Measurements from ENCODE around the gene GPR183.

GRCh38 chr13:99308471-99309087, 1.4 kb upstream of the GPR183 start:
- TF ChIP-seq CTCF (conservative IDR thresholded peaks at IDR 0.05 in 1 of 2, IDR thresholded peaks at IDR 0.05 in 1 of 2; ENCODE audit: extremely low read depth in 1 of 2, insufficient read depth in 1 of 2, low read depth in 1 of 2, low read length in 2 of 2): no peak
- TF ChIP-seq EZH2 (IDR thresholded peaks at IDR 0.05; ENCODE audit: borderline replicate concordance, low read length): no peak

Measured in mammary epithelial cell (primary cell).